HG03095 (cell line): ENCODE results near the gene DDIT4L.
"Not testable (repeated sequence)": the region's sequence is repeated elsewhere in the genome, so short reads cannot be mapped to it uniquely, and the experiment has no call there.

Source experiments
- ATAC-seq: cut with Tn5 transposase; IDR thresholded peaks from one replicate; pipeline ENCODE4 v1.9.1; 2021; ENCODE audit warnings: moderate library complexity; ENCODE audit not compliant: unreplicated experiment

Gene DDIT4L

DNA sequence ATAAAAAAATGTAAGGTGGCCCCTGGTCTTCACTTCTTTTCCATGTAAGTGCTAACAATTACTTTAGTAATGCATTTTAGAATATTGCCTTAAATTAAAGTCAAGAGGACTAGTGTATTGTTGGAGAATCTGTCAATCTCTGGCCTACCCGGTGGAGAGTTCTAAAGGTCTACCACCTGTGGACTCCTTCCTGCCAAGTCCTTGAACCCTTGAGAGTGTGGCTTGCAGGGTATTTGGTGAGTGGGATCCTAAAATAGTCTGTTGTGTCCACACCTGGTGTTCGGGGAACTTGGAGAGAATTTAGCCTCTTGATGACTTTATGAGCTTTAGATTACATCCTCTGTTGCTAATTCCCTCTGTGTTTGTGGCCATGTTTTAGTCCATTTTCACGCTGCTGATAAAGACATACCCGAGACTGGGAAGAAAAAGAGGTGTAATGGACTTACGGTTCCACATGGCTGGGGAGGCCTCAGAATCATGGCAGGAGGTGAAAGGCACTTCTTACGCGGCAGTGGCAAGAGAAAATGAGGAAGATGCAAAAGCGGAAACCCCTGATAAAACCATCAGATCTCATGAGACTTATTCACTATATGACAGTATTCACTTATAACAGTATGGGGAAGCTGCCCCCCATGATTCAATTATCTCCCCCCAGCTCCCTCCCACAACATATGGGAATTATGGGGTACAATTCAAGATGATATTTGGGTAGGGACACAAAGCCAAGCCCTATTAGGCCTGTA is 23.8 kb downstream of the DDIT4L start:
- no peak for ATAC-seq

- no peak for ATAC-seq
These were observed 24.5 kb downstream of the DDIT4L start for GRCh38 chr4:100165809-100166208.

DNA sequence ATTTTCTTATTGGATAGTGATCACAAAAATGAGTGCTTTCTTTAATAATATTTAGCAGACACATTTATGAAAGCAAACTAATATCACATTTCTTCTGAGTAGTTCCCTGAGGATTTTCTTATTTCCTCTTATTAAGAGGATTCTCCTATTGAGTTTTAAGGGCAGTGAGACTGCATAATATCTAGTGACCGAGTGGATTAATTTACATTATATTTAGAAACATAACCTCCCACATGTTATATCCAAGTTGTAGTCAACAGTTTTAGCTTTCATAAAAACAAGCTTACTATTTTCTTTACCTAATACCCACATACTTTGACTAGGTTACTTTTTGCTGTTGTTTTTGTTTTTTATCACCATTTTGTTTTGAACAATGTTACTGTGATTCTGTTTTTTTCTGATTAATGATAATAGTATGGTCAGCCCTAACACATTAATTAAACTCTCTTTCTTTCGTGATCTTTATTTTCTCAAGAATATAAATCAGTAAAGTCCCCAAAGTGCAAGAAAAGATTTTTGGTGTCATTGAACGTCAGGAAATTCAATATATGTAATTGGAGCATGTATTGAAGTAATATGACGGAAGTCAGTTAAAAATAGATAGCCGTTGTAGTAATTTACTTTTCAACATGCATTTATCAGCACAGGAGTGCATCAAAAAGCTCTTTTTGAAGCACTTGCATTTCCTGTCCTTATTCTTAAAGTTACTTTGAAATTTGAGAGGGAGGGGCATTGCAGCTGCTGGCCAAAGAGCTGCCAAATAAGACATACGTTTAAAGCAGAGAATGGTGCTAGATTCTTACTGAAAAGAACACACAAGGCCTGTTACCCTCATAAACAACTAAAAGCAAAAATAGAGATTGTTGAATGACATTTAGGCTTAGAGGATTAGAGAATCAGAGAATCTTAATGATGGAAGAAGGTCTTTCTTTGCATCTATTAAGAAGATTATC is 25.2 kb downstream of the DDIT4L start:
- ATAC-seq: no peak

GRCh38 chr4:100162027-100162685 is 28.1 kb downstream of the DDIT4L start:
- peak; percentile 69 for ATAC-seq

DNA sequence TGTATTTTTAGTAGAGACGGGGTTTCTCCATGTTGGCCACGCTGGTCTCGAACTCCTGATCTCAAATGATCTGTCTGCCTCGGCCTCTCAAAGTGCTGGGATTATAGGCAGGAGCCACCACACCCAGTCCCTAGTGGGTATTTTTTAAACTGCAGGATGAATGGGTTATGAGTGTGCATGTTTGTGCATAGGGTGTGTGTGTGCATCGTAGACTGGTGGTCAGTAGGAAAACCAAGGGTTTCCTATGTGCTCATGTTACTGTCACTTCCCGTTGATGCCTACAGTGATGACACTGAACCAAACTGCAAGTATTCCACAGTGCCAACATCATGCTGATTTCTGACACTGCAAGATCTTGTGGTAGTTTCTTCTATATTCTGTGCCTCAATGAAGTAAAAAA is 41.1 kb downstream of the DDIT4L start:
- ATAC-seq: no peak

GRCh38 chr4:100147684-100148083 is 42.6 kb downstream of the DDIT4L start:
- ATAC-seq: no peak

- ATAC-seq: no peak
These were observed 43.1 kb downstream of the DDIT4L start for GRCh38 chr4:100147198-100147597.

- ATAC-seq: no peak
These were observed 43.5 kb downstream of the DDIT4L start for GRCh38 chr4:100146756-100147155.

GRCh38 chr4:100137320-100137719 is 52.9 kb downstream of the DDIT4L start:
- ATAC-seq: not testable (repeated sequence)
